Cardiac muscle cell (in vitro differentiated cells and primary cell): ENCODE results near the gene IMMP2L. TPM values are rescaled to one million over a fixed set of nuclear protein-coding genes. Genes with fewer than 3 reads are reported as not detected.

Experiments used
- DNase-seq, 2 donors: peaks; one replicate each; pipeline versions ENCODE4 v3.0.0 to v3.0.0-alpha.2; 2010 to 2017; ENCODE audit warnings: low read depth in 1 of 2, low spot score in 1 of 2
- H3K27ac ChIP-seq: fragments of 200-600 bp; sonication (generic); 2 replicates; pipeline ENCODE4 v1.5.1; 2016
- H3K27me3 ChIP-seq: fragments of 200-600 bp; sonication (generic); 2 replicates; pipeline ENCODE4 v1.6.0; 2016; ENCODE audit warnings: control low read depth
- H3K36me3 ChIP-seq: fragments of 200-600 bp; sonication (generic); 2 replicates; pipeline ENCODE4 v1.5.1; 2016; ENCODE audit warnings: control low read depth
- H3K4me1 ChIP-seq: fragments of 200-600 bp; sonication (generic); 2 replicates; pipeline ENCODE4 v1.8.1; 2017; ENCODE audit warnings: low read depth, mild to moderate bottlenecking, mixed run types
- H3K4me3 ChIP-seq: fragments of 200-600 bp; sonication (generic); 2 replicates; pipeline ENCODE4 v1.5.1; 2016; ENCODE audit warnings: mild to moderate bottlenecking
- H3K9me3 ChIP-seq: fragments of 200-600 bp; sonication (generic); 2 replicates; pipeline ENCODE4 v1.5.1; 2017; ENCODE audit warnings: low read depth, mild to moderate bottlenecking, control low read depth
- polyA plus RNA-seq: library from polyadenylated mRNA; unstranded; fragments of >200 nt; fragmentation: Nextera tagmentation; extraction: Ambion mirVana; gene quantifications from 2 replicates; pipeline ENCODE4 v1.2.1, GENCODE V29; 2016
- total RNA-seq: library from RNA; depleted of rRNA; stranded (reverse); fragments of >200 nt; gene quantifications from 2 replicates; pipeline ENCODE4 v1.2.3, GENCODE V29; 2016
- TF ChIP-seq, protein P1 (sequence below): IDR thresholded peaks from 2 replicates; pipeline ENCODE4 v1.5.1; 2012; ENCODE audit warnings: low read depth, mild to moderate bottlenecking, low read length

The IMMP2L gene
- total and polyA plus RNA-seq, 2 experiments from 2014 or later = 6.0 to 11.9 TPM

DNA sequence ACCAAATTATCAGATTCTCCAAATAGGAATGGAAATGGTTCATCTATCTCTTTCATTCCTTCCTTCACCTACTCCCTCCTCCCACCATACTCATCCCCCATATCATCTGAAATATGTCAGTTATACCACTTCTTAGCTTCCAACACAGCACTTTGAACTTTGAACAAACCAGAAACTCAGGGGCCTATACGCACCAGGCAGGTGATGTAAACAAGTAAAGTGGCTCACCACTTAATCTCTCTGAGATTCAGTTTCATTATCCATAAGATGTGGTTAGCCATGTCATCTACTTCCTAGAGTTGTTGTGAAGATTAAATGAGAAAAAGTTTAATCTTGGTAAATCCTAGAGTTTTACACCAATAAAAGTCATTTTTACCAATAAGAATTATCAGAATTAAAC lies 537.3 kb downstream of the IMMP2L start:
- DNase-seq = no peak
- H3K4me3 ChIP-seq = no peak overlapping the region
- H3K36me3 ChIP-seq = no peaks in the 10 kb centered on the region
- peaks cover 13% of the 10 kb centered on the region for H3K4me1 ChIP-seq
- no peaks in the 10 kb centered on the region for H3K27me3 ChIP-seq
- no peak overlapping the region for H3K27ac ChIP-seq
- H3K9me3 ChIP-seq = no peaks in the 10 kb centered on the region
- TF ChIP-seq, protein P1, sequence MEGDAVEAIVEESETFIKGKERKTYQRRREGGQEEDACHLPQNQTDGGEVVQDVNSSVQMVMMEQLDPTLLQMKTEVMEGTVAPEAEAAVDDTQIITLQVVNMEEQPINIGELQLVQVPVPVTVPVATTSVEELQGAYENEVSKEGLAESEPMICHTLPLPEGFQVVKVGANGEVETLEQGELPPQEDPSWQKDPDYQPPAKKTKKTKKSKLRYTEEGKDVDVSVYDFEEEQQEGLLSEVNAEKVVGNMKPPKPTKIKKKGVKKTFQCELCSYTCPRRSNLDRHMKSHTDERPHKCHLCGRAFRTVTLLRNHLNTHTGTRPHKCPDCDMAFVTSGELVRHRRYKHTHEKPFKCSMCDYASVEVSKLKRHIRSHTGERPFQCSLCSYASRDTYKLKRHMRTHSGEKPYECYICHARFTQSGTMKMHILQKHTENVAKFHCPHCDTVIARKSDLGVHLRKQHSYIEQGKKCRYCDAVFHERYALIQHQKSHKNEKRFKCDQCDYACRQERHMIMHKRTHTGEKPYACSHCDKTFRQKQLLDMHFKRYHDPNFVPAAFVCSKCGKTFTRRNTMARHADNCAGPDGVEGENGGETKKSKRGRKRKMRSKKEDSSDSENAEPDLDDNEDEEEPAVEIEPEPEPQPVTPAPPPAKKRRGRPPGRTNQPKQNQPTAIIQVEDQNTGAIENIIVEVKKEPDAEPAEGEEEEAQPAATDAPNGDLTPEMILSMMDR = no peak

DNA sequence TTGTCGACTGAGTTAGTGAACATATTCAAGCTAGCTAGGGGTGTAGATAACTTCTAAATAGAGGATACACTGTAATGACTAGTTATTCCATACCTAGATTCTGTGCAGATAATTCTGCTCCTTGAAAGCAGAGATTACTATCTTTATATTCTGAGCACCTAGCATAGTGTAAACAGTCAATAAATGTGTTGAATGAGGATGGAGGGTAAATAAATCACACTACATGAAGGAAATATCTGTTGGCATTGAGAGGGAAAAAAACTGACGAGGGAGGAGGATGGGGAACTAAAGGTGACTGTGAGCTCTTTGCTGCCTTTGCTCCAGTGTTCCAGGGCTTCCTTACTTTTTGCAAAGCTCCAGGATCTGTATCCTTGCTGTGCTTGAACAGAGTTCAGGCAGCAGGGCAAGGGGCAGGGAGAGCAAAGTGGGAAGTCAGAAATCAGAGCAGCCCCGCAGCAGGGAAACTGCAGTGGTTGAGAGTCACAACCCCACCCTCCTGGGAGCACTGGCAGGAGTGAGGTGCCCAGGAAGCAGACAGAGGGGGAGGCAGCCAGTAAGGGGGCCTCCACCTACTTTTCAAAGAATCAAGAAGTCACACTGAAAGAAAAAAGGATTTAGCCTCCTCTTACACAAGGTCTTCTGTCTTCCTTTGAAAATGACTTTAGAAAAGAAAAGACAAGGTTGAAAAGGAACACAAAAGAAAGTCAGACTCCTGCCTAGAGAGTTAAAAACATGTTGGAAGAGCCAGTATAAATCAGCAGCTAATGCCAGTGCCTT lies 543.1 kb downstream of the IMMP2L start:
- no peaks in the 10 kb centered on the region for H3K36me3 ChIP-seq
- DNase-seq = peak in 1 of 2 donors; percentile 7
- TF ChIP-seq, protein P1 = no peak
- H3K4me1 ChIP-seq = peaks cover 7% of the 10 kb centered on the region
- no peak overlapping the region for H3K4me3 ChIP-seq
- no peaks in the 10 kb centered on the region for H3K27me3 ChIP-seq
- H3K27ac ChIP-seq = peak overlapping the region; percentile 61
- H3K9me3 ChIP-seq = no peaks in the 10 kb centered on the region

DNA sequence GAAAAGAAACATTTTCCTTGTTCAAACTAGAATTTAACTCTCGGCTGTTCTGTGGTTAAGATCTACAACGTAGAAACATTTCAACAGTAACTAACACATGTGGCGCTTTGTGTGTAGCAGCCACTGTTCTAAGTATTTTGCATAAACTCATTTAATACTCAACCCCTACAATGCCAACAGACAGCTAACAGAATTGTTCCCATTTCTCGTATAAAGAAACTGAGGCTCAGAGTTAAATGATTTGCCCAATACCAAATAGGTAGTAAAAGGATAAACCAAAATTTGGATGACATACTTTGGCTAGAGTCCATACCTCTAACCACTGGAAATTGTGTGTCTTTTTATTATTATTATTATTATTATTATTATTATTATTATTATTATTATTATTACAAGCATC lies 543.8 kb downstream of the IMMP2L start:
- peaks cover 7% of the 10 kb centered on the region for H3K4me1 ChIP-seq
- H3K27me3 ChIP-seq = no peaks in the 10 kb centered on the region
- H3K36me3 ChIP-seq = no peaks in the 10 kb centered on the region
- no peak for DNase-seq
- TF ChIP-seq, protein P1 = no peak
- H3K4me3 ChIP-seq = no peak overlapping the region
- H3K27ac ChIP-seq = no peak overlapping the region
- no peaks in the 10 kb centered on the region for H3K9me3 ChIP-seq

DNA sequence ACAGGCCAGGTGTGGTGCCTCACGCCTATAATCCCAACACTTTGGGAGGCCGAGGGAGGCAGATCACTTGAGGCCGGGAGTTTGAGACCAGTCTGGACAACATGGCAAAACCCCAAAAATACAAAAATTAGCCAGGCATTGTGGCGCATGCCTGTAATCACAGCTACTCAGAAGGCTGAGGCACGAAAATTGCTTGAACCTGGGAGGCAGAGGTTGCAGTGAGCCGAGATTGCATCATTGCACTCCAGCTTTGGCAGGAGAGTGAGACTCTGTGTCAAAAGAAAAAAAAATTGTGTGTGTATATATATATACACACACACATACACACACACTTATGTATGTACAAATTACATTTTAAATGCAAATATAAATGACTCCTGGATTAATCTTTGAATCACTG lies 548.2 kb downstream of the IMMP2L start:
- H3K27me3 ChIP-seq = no peaks in the 10 kb centered on the region

DNA sequence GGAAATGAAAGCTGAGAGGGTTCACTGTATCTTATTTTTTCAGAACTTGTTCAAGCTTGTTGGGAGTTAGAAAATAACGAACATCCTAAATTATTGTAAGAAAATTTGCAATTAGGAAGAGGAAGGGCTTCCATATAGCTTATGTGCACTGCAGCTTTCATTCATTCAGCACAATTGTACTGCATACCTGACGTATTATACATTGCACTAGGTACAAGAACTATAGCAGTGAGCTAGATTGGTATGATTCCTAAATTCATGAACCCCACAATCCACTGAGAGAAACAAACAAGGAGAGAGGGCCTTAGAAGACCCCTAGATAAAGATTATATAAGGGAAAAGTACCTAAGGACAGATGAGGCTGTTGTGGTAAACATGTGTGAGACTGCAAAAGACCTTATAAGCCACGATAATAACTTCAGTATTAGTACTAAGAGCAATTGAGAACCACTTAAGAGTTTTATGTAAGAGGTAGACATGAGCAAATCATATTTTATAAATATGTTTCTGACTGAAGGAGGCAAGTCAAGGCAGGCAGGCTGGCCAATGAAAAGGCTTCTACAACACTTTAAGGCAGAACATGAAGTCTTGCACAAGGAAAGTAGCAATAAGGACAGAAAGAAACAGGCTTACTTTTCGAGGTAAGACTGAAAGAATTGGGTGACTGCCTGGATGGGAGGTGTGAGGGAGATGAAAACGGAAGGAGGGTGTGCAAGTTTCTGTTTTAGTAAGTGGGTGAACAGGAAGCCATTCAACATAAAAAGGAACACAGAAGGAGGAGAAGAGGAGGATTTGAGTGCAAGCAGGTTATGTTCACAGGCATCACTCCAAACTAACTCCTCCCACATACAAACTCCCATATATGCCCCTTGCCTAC lies 549.3 kb downstream of the IMMP2L start:
- DNase-seq = no peak
- no peaks in the 10 kb centered on the region for H3K9me3 ChIP-seq
- H3K4me3 ChIP-seq = no peak overlapping the region
- H3K27ac ChIP-seq = no peak overlapping the region
- no peaks in the 10 kb centered on the region for H3K4me1 ChIP-seq
- no peaks in the 10 kb centered on the region for H3K36me3 ChIP-seq
- TF ChIP-seq, protein P1 = no peak
- no peaks in the 10 kb centered on the region for H3K27me3 ChIP-seq

More for the DNA sequence above, 548.2 kb downstream of the IMMP2L start:
- Histone ChIP-seq H3K36me3 (no peaks in the 10 kb centered on the region), H3K4me1 (peaks cover 3% of the 10 kb centered on the region), H3K27ac (no peak overlapping the region), H3K4me3 (no peak overlapping the region), H3K9me3 (no peaks in the 10 kb centered on the region)
- TF ChIP-seq, protein P1 = no peak
- DNase-seq = peak in 1 of 2 donors; percentile 9
